Upper lobe of right lung (tissue), 1 donor: Measurements from ENCODE around the gene MICALL2. TPM values are rescaled to one million over a fixed set of nuclear protein-coding genes. Genes with fewer than 3 reads are reported as not detected.

Experiments
- ATAC-seq: fragments of 200-7000 bp; cut with Tn5 transposase; one replicate; pipeline ENCODE4 v1.9.1; 2020; ENCODE audit warnings: mild to moderate bottlenecking, moderate library complexity
- DNase-seq: peaks from one replicate; pipeline ENCODE4 v3.0.0-alpha.2; 2020
- H3K27ac ChIP-seq: fragments of 200-600 bp; one replicate; pipeline ENCODE4 v1.8.0; 2022
- H3K27me3 ChIP-seq: fragments of 200-600 bp; one replicate; pipeline ENCODE4 v1.8.0; 2022; ENCODE audit warnings: mild to moderate bottlenecking
- H3K36me3 ChIP-seq: fragments of 200-600 bp; one replicate; pipeline ENCODE4 v1.8.0; 2022
- H3K4me1 ChIP-seq: fragments of 200-600 bp; one replicate; pipeline ENCODE4 v1.8.0; 2022
- H3K4me3 ChIP-seq: fragments of 200-600 bp; one replicate; pipeline ENCODE4 v1.8.0; 2022; ENCODE audit warnings: mild to moderate bottlenecking
- H3K9me3 ChIP-seq: fragments of 200-600 bp; one replicate; pipeline ENCODE4 v1.8.0; 2022
- intact Hi-C: fragments of 100-400 bp; cut with DNase I; formaldehyde crosslinking; loops from one replicate; pipeline ENCODE4 v1.11.0; 2022
- total RNA-seq: library from RNA; stranded (reverse); fragmentation: NEBNext Ultra II Directional; extraction: Animal tissue kit (Norgen Biotek cat#: 25700); gene quantifications from one replicate; pipeline ENCODE4 v1.2.1, GENCODE V29; 2021
- TF ChIP-seq, protein P1 (sequence below): fragments of 200-600 bp; IDR thresholded peaks from one replicate; pipeline ENCODE4 v1.8.0; 2022; ENCODE audit warnings: antibody characterized with exemption
- donor health status: DM: no; HTN: yes; CAD: no; lungs with severe emphysema.

The MICALL2 gene
- total RNA-seq, 1 donor from 2014 or later = 37.6 TPM

DNA sequence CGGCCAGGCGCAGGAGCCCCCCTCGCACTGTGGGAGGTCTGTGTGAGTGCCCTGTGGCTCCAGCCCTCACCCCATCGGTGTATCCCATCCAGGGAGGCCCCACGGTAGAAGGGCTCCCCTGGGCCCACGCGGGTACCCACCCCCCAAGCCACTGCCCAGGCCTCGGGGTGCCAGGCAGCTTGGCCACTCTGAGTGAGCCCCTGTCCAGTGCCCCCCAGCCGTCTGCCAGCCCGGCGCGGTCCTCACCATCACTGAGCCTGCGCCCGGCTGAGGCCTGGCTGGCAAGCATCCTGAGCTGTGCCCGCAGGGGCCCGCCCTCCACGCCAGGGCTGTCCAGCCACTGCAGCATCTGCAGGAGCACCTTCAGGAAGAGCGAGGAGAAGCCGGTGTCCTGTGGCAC is 19.2 kb upstream of the MICALL2 start:
- Histone ChIP-seq H3K4me3 (no peak overlapping the region), H3K4me1 (peaks cover 4% of the 10 kb centered on the region), H3K27me3 (no peaks in the 10 kb centered on the region), H3K9me3 (no peaks in the 10 kb centered on the region), H3K27ac (no peak overlapping the region), H3K36me3 (peaks cover 66% of the 10 kb centered on the region)
- no peak for DNase-seq
- TF ChIP-seq, protein P1, sequence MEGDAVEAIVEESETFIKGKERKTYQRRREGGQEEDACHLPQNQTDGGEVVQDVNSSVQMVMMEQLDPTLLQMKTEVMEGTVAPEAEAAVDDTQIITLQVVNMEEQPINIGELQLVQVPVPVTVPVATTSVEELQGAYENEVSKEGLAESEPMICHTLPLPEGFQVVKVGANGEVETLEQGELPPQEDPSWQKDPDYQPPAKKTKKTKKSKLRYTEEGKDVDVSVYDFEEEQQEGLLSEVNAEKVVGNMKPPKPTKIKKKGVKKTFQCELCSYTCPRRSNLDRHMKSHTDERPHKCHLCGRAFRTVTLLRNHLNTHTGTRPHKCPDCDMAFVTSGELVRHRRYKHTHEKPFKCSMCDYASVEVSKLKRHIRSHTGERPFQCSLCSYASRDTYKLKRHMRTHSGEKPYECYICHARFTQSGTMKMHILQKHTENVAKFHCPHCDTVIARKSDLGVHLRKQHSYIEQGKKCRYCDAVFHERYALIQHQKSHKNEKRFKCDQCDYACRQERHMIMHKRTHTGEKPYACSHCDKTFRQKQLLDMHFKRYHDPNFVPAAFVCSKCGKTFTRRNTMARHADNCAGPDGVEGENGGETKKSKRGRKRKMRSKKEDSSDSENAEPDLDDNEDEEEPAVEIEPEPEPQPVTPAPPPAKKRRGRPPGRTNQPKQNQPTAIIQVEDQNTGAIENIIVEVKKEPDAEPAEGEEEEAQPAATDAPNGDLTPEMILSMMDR = no peak
- intact Hi-C loops = no loop called here
- ATAC-seq = no peak

DNA sequence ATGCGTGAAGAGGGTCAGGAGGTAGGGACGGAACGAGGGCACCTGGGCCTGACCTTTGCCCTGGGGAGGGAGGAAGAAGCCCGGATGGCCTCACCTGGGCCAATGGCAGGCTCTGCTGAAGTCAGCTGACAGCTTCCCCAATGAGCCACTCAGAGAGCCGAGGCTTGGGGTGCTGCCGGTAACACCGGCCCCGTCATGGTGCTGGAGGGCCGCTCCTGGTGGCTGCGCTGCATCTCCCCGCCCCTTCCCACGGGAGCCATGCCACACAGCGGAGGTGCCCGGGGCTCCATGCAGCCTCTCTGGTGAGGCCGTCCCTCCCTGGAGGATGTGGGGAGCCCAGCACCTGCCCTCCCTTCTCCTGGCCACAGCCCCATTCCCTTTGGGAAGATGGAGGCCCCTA is 17.6 kb upstream of the MICALL2 start:
- intact Hi-C loops = no loop called here
- Histone ChIP-seq H3K4me3 (no peak overlapping the region), H3K27ac (no peak overlapping the region), H3K9me3 (no peaks in the 10 kb centered on the region), H3K36me3 (peaks cover 66% of the 10 kb centered on the region), H3K27me3 (no peaks in the 10 kb centered on the region), H3K4me1 (peaks cover 4% of the 10 kb centered on the region)
- no peak for DNase-seq
- no peak for ATAC-seq
- TF ChIP-seq, protein P1 = no peak

DNA sequence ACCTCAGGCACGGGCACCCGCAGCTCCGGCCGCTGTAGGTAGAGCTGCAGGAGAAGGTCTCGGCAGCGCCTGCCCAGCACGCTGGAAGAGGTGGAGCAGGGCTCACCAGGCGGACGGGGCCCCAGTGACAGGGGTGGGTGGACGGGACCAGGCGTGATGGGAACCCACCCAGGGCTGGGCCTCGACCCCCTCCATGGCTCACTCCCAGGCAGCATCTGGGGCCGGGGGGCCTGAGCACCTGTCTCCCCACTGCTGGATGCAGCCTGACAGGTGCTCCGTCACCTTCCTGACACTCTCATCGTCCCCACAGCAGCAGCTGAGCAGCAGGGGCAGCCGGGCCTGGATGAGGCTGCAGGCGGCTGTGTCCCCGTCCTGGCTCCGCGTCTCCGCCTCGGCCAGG is 16.7 kb upstream of the MICALL2 start:
- H3K36me3 ChIP-seq = peaks cover 66% of the 10 kb centered on the region
- no peak overlapping the region for H3K4me3 ChIP-seq

DNA sequence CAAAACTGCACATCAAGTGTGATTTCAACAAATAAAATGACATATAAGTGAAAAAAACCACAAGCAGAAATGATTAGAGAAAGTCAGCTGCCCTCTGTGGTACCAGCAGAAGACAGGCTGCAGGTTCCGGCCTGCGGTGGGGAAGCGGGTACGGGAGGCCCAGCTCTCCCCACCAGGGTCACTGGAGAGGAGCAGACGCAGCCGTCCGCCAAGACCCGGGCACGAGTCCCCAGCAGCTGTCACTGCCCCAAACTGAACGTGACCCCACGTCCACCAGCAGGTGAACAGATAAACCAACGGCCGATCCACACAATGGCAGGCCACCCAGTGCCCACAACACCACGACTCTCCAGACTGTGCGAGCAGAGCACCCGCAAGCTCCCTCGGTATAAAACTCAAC is 16.1 kb upstream of the MICALL2 start:
- TF ChIP-seq, protein P1 = no peak
- H3K9me3 ChIP-seq = no peaks in the 10 kb centered on the region
- H3K27ac ChIP-seq = no peak overlapping the region
- no peak for ATAC-seq
- DNase-seq = no peak
- H3K27me3 ChIP-seq = no peaks in the 10 kb centered on the region
- H3K4me3 ChIP-seq = no peak overlapping the region
- peaks cover 4% of the 10 kb centered on the region for H3K4me1 ChIP-seq
- intact Hi-C loops = no loop called here
- H3K36me3 ChIP-seq = peaks cover 70% of the 10 kb centered on the region

More for the DNA sequence above, 16.7 kb upstream of the MICALL2 start:
- ATAC-seq (no peak), DNase-seq (no peak)
- no peaks in the 10 kb centered on the region for H3K9me3 ChIP-seq
- peaks cover 4% of the 10 kb centered on the region for H3K4me1 ChIP-seq
- H3K27ac ChIP-seq = no peak overlapping the region
- no peaks in the 10 kb centered on the region for H3K27me3 ChIP-seq
- TF ChIP-seq, protein P1 = no peak
- intact Hi-C loops = no loop called here

DNA sequence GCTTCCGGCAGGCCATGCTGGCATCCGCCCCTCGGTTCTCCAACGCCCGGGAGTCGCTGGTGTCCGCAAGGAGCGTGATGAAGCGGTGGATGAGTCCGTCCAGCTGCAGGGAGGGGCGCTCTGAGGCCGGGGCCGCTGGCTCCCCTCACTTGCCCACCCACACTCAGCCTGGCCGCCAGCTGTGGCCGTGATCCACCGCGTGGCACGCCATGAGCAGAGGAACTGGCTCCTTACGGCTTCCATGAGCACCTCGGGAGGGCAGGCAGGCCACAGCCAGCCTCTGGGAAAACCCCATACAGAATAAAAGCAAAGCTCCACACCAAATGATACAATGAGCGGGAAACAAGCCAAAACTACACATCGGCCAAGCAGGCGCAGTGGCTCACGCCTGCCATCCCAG is 15.5 kb upstream of the MICALL2 start:
- intact Hi-C loops = loop anchor here (5.0 kb wide), 1 partner anchor 252 kb away; no protein-coding TSS in a partner anchor
- TF ChIP-seq, protein P1 = no peak
- DNase-seq = no peak

More for the DNA sequence above, 15.5 kb upstream of the MICALL2 start:
- ATAC-seq = no peak
- no peak overlapping the region for H3K27ac ChIP-seq
- peaks cover 72% of the 10 kb centered on the region for H3K36me3 ChIP-seq
- H3K4me1 ChIP-seq = peaks cover 4% of the 10 kb centered on the region
- no peaks in the 10 kb centered on the region for H3K27me3 ChIP-seq
- no peaks in the 10 kb centered on the region for H3K9me3 ChIP-seq
- H3K4me3 ChIP-seq = no peak overlapping the region
